Astrocyte of the cerebellum (primary cell): Measurements from ENCODE around the gene TOLLIP.

Experiments
- DNase-seq: peaks from one replicate; pipeline ENCODE4 v3.0.0-alpha.2; 2011; ENCODE audit warnings: low read depth
- H3K4me3 ChIP-seq: 2 replicates; pipeline ENCODE4 v1.5.1; 2011; ENCODE audit warnings: mild to moderate bottlenecking, low read depth, low read length, moderate library complexity
- in situ Hi-C: cut with HindIII; loops from 2 replicates; pipeline ENCODE4 v1.10.0; 2017; ENCODE audit warnings: low sequenced_read_pairs
- TF ChIP-seq, protein P1 (sequence below): IDR thresholded peaks from 2 replicates; pipeline ENCODE4 v1.5.1; 2012; ENCODE audit warnings: low read length, low read depth, moderate library complexity, mild to moderate bottlenecking; ENCODE audit errors: missing control alignments

Gene TOLLIP

DNA sequence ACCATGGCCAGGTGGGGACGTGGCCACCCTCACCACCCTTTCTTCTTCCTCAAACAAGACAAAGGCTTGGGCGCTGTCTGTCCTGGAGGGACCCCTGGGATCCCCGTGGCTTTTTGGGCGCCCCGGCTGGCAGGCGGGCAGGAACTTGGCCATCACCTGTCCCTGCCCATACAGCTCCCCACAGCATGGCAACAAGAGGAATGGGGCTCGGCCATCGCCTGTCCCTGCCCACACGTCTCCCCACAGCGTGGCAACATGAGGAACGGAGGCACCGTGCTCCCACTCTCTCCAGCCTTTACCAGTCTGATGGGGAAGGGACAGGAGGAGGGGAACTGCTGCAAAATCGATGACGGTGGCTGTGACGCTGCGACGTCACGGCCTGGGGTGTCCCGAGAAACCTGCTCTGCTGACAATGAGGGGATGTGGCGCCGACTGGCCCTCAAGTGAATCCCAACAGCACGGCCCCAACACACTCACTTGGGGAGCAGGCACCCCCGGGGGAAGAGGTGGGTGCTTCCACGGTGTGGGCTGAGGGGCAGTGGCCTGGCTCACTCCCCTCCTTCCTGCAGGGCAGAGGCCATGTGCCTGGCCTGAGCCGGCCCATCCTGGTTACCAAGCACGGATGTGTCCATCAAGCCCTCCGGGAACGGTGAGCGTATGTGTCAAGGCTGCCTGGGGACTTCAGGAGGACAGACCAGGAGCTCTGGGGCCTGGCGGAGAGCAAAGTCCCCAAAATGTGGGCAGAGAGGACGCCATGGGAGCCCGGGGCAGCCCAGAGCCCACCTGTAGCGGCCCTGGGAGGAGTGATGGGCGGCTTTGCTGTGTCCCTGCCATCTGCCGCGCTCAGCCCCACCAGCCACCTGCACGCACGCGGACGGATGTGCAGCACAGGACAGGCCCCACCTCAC is 30.4 kb downstream of the TOLLIP start:
- TF ChIP-seq, protein P1, sequence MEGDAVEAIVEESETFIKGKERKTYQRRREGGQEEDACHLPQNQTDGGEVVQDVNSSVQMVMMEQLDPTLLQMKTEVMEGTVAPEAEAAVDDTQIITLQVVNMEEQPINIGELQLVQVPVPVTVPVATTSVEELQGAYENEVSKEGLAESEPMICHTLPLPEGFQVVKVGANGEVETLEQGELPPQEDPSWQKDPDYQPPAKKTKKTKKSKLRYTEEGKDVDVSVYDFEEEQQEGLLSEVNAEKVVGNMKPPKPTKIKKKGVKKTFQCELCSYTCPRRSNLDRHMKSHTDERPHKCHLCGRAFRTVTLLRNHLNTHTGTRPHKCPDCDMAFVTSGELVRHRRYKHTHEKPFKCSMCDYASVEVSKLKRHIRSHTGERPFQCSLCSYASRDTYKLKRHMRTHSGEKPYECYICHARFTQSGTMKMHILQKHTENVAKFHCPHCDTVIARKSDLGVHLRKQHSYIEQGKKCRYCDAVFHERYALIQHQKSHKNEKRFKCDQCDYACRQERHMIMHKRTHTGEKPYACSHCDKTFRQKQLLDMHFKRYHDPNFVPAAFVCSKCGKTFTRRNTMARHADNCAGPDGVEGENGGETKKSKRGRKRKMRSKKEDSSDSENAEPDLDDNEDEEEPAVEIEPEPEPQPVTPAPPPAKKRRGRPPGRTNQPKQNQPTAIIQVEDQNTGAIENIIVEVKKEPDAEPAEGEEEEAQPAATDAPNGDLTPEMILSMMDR = no peak
- no peak for DNase-seq
- in situ Hi-C loops = no loop called here
- H3K4me3 ChIP-seq = no peak overlapping the region

- TF ChIP-seq, protein P1 = no peak
- no peak for DNase-seq
- no peak overlapping the region for H3K4me3 ChIP-seq
- in situ Hi-C loops = no loop called here
These were observed 31.4 kb downstream of the TOLLIP start for GRCh38 chr11:1277936-1278512.

- no peak for DNase-seq
- H3K4me3 ChIP-seq = no peak overlapping the region
- in situ Hi-C loops = no loop called here
- TF ChIP-seq, protein P1 = no peak
These were observed 32.4 kb downstream of the TOLLIP start for GRCh38 chr11:1276866-1277615.

DNA sequence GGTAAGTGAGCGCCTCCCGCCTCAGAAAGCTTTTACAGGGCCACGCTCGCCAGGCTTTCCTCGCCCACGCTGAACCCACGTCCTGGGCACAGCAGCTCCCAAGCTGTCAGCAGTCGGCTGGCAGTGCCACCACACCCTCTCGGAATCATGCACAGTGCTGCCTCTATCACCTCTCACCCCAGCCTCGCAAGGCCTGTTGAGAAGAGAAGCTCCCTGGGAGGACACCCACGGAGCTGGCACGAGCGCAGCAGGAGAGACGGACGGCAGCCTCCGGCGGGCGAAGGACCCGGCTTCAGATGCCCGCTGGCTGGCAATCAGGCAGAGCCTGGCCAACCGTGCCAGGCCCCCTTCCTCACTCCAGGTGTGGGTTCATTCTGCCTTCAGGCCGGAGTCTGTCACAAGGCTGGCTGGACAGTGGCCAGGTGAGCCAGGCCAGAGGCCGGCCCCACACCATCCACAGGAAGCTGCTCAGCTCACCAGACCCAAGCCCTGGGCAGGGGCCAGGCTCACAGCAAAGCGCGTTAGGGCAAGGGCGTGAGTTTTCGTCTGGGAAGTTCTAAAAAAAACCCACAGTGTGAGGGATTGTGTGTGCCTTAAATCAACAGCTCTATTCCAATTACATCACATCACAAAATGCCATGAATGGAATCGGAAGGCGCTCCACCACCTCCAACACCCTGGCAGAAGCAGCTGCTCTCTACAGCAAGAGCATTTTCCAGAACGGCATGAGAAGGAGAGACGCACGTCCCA is 33.2 kb downstream of the TOLLIP start:
- in situ Hi-C loops = no loop called here

GRCh38 chr11:1275021-1275420 is 34.4 kb downstream of the TOLLIP start:
- TF ChIP-seq, protein P1 = no peak
- in situ Hi-C loops = no loop called here
- DNase-seq = no peak
- H3K4me3 ChIP-seq = no peak overlapping the region

More for the DNA sequence above, 33.2 kb downstream of the TOLLIP start:
- DNase-seq = no peak
- TF ChIP-seq, protein P1 = no peak
- no peak overlapping the region for H3K4me3 ChIP-seq

GRCh38 chr11:1274501-1274900 is 34.9 kb downstream of the TOLLIP start:
- H3K4me3 ChIP-seq = no peak overlapping the region
- DNase-seq = no peak
- in situ Hi-C loops = no loop called here
- TF ChIP-seq, protein P1 = no peak
